Lower lobe of right lung (tissue), 2 donors: ENCODE data around the gene PID1. TPM values are rescaled to one million over a fixed set of nuclear protein-coding genes. Genes with fewer than 3 reads are reported as not detected.
A peak's percentile ranks its signal among the peaks of the same experiment; 100 is the strongest.

Experiments used
- ATAC-seq, 2 donors: fragments of 200-7000 bp; cut with Tn5 transposase; one replicate each; pipeline ENCODE4 v1.9.1; 2020 to 2022; ENCODE audit warnings: mild to moderate bottlenecking in 2 of 2, moderate library complexity in 2 of 2
- DNase-seq: peaks from one replicate; pipeline ENCODE4 v3.0.0-alpha.2; 2020
- H3K27ac ChIP-seq: fragments of 200-600 bp; one replicate; pipeline ENCODE4 v1.8.0; 2022
- H3K27me3 ChIP-seq: fragments of 200-600 bp; one replicate; pipeline ENCODE4 v1.8.0; 2022; ENCODE audit warnings: low read depth
- H3K36me3 ChIP-seq: fragments of 200-600 bp; one replicate; pipeline ENCODE4 v1.8.0; 2022; ENCODE audit warnings: mild to moderate bottlenecking
- H3K4me1 ChIP-seq: fragments of 200-600 bp; one replicate; pipeline ENCODE4 v1.8.0; 2022
- H3K4me3 ChIP-seq: fragments of 200-600 bp; one replicate; pipeline ENCODE4 v1.8.0; 2022; ENCODE audit warnings: mild to moderate bottlenecking
- H3K9me3 ChIP-seq: fragments of 200-600 bp; one replicate; pipeline ENCODE4 v1.8.0; 2022
- intact Hi-C: fragments of 100-400 bp; cut with DNase I; formaldehyde crosslinking; loops from one replicate; pipeline ENCODE4 v1.11.0; 2022
- total RNA-seq: library from RNA; stranded (reverse); fragmentation: NEBNext Ultra II Directional; extraction: Animal tissue kit (Norgen Biotek cat#: 25700); gene quantifications from one replicate; pipeline ENCODE4 v1.2.1, GENCODE V29; 2021
- TF ChIP-seq, protein P1 (sequence below): fragments of 200-600 bp; IDR thresholded peaks from one replicate; pipeline ENCODE4 v1.8.0; 2022; ENCODE audit warnings: antibody characterized with exemption, mild to moderate bottlenecking
- donor health status: DM: no; HTN: yes; CAD: no; lungs with severe emphysema.

The PID1 gene
- total RNA-seq, 1 donor from 2014 or later: 48.0 TPM

DNA sequence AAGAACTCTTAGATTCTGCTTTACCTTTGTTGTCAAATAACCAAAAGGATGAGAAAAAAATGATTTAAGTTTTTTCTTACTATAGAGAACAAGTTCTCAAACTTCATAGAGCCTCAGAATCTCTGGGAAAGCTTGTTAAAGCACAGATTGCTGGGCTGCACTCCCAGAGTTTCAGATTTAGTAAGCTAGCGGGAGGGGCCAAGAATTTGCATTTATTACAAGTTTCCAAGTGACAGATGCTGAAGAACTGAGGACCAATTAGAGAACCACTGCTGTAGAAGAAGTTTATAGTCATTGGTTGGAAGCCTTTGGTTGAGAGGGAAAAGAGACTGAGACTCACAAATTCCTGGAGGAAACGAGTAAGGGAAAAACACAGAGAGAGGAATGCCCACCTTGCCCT lies 32.1 kb downstream of the PID1 start:
- H3K4me3 ChIP-seq: no peak overlapping the region
- no peak for ATAC-seq
- H3K9me3 ChIP-seq: peaks cover 13% of the 10 kb centered on the region
- no peak for DNase-seq
- no peak overlapping the region for H3K27ac ChIP-seq
- no peaks in the 10 kb centered on the region for H3K4me1 ChIP-seq
- intact Hi-C loops: no loop called here
- no peaks in the 10 kb centered on the region for H3K27me3 ChIP-seq
- no peaks in the 10 kb centered on the region for H3K36me3 ChIP-seq
- TF ChIP-seq, protein P1, sequence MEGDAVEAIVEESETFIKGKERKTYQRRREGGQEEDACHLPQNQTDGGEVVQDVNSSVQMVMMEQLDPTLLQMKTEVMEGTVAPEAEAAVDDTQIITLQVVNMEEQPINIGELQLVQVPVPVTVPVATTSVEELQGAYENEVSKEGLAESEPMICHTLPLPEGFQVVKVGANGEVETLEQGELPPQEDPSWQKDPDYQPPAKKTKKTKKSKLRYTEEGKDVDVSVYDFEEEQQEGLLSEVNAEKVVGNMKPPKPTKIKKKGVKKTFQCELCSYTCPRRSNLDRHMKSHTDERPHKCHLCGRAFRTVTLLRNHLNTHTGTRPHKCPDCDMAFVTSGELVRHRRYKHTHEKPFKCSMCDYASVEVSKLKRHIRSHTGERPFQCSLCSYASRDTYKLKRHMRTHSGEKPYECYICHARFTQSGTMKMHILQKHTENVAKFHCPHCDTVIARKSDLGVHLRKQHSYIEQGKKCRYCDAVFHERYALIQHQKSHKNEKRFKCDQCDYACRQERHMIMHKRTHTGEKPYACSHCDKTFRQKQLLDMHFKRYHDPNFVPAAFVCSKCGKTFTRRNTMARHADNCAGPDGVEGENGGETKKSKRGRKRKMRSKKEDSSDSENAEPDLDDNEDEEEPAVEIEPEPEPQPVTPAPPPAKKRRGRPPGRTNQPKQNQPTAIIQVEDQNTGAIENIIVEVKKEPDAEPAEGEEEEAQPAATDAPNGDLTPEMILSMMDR: no peak

DNA sequence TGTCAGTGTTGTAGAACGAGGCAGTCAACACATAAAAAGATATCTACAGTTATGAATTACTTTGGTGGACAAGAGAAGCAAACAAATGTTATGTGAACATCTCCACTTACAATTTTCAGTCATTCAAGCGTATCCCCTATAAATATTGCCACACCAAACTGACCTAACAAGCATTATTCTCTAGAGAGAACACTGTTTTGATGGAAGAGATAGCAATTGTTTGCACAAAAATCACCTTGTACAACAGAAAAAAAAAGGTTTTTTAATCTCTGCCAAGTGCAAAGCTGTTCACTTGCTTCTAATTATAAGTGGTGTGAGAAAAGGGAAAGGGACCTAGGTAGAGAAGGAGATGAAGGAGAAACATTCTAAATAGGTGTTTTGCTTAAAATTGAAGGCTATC lies 33.8 kb downstream of the PID1 start:
- no peak for DNase-seq
- no peak for ATAC-seq
- Histone ChIP-seq H3K36me3 (no peaks in the 10 kb centered on the region), H3K9me3 (peaks cover 13% of the 10 kb centered on the region), H3K4me1 (no peaks in the 10 kb centered on the region), H3K27ac (no peak overlapping the region), H3K27me3 (no peaks in the 10 kb centered on the region), H3K4me3 (no peak overlapping the region)
- intact Hi-C loops: no loop called here
- TF ChIP-seq, protein P1: no peak

DNA sequence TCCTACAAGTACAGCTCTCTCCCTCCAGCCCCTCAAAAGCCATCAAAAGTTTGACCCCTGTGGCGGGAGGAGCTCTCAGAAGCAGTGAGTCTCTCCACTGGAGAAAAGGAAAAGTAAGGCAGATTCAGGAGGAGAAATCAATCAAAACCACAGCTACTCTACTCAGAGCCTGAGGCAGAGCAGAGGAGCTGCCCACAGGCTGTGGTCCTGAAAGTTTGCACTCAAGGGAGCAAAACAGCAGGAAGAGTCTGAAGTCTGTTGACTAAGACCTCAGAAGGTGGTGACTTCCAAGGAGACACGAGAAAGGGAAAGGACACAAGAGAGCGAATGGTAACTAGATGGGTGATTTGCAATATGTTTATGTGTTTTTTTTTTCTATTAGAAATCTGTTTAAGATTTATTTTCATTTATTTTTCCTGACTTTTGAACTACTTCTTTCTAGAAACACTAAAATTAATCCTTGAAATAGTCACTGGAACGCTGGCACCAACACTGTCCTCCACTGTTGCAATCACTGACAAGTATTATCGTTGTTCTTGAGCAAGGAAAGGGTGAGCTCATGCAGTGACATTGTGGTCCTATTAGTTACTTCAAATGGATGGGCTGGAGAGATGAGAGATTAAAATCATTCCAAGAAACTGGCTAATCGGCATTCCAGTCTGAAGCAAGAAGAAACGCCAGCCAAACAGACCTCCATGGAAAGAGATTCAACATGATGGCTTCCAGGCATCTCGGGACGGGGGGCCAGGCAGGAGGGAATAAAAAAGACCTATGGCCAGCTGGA lies 35.8 kb downstream of the PID1 start:
- TF ChIP-seq, protein P1: no peak
- H3K4me3 ChIP-seq: no peak overlapping the region
- no peaks in the 10 kb centered on the region for H3K36me3 ChIP-seq
- H3K4me1 ChIP-seq: no peaks in the 10 kb centered on the region
- intact Hi-C loops: no loop called here
- no peak for DNase-seq
- no peak overlapping the region for H3K27ac ChIP-seq
- H3K27me3 ChIP-seq: no peaks in the 10 kb centered on the region
- no peak for ATAC-seq
- peaks cover 2% of the 10 kb centered on the region for H3K9me3 ChIP-seq

DNA sequence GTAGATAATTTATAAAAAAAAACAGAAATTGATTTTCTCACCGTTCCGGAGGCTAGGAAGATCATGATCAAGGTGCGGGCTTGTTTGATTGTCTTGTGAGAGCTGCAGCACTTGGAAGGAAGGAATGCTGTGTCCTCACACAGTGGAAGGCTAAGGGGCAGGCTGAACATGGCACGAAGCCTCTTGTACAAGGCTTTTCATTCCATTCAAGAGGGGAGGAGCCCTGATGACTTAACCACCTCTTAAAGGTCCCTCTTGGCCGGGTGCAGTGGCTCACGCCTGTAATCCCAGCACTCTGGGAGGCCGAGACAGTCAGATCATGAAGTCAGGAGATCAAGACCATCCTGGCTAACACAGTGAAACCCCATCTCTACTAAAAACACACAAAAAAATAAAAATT lies 39.2 kb downstream of the PID1 start:
- DNase-seq (peak; percentile 60), ATAC-seq (peak; percentile 92 to 93)
- no peaks in the 10 kb centered on the region for H3K9me3 ChIP-seq
- H3K36me3 ChIP-seq: no peaks in the 10 kb centered on the region
- no peaks in the 10 kb centered on the region for H3K27me3 ChIP-seq
- no peak overlapping the region for H3K27ac ChIP-seq
- H3K4me3 ChIP-seq: no peak overlapping the region
- TF ChIP-seq, protein P1: no peak
- H3K4me1 ChIP-seq: no peaks in the 10 kb centered on the region
- intact Hi-C loops: no loop called here

DNA sequence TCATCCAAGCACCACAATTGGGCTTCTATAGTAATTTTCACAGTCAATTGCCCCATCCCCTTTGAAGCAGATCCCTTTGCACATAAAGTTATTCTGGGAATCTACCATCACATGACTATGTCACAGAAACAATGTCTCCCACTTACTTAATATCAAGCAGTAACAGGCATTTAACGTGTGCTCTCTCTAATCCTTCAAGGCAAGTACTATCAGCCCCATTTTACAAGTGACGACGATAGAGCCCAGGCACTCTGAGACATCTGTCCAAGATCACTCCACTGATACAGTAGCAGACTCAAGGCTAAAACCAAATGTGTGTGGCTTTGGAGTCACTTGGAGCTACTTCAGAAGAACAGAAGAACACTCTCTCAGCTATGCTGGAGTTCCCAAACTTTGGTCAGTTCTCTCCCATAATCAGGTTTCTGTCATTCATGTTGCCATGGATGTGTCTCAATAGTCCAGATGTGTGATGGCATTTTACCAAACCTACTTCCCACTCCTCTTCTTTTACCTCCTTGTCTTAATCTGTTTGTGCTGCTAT lies 39.7 kb downstream of the PID1 start:
- intact Hi-C loops: no loop called here
- no peaks in the 10 kb centered on the region for H3K27me3 ChIP-seq
- no peak overlapping the region for H3K4me3 ChIP-seq
- H3K9me3 ChIP-seq: no peaks in the 10 kb centered on the region
- H3K27ac ChIP-seq: no peak overlapping the region
- no peaks in the 10 kb centered on the region for H3K4me1 ChIP-seq
- ATAC-seq (peak; percentile 25 to 35), DNase-seq (no peak)
- H3K36me3 ChIP-seq: no peaks in the 10 kb centered on the region
- TF ChIP-seq, protein P1: no peak
